Measurements from ENCODE around the gene ZYG11B.

DNA sequence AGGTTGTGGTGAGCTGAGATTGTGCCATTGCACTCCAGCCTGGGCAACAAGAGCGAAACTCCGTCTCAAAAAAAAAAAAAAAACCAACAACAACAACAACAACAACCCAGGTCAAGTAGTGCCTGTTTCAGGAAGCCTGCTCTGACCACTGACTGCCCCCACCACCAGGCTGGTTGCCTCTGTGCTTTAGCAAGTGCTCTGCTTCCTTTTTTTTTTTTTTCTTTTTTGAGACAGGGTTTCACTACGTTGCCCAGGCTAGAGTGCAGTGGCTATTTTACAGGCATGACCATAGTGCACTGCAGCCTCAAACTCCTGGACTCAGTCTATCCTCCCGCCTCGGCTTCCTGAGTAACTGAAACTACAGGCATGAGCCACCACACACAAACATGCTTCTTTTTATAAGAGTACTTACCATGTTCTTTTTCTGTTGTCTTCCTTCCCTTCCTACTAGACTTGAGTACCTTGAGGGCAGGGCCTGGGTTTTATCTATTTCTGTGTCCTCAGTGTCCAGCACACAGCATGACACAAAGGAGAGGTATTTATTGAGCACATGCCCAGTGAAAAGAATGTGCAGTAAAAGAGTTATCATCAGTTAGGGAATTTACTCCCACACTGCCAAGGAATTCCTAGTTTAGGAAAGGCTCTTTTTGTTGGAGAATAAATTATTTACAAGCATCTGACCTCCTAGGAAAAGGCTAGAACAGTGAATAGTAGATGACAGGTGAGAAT is 18.2 kb upstream of the ZYG11B start:
- TF ChIP-seq, protein P1, sequence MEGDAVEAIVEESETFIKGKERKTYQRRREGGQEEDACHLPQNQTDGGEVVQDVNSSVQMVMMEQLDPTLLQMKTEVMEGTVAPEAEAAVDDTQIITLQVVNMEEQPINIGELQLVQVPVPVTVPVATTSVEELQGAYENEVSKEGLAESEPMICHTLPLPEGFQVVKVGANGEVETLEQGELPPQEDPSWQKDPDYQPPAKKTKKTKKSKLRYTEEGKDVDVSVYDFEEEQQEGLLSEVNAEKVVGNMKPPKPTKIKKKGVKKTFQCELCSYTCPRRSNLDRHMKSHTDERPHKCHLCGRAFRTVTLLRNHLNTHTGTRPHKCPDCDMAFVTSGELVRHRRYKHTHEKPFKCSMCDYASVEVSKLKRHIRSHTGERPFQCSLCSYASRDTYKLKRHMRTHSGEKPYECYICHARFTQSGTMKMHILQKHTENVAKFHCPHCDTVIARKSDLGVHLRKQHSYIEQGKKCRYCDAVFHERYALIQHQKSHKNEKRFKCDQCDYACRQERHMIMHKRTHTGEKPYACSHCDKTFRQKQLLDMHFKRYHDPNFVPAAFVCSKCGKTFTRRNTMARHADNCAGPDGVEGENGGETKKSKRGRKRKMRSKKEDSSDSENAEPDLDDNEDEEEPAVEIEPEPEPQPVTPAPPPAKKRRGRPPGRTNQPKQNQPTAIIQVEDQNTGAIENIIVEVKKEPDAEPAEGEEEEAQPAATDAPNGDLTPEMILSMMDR (IDR thresholded peaks at IDR 0.05): no peak
- TF ChIP-seq EZH2 (IDR thresholded peaks at IDR 0.05) (no peak), EZH2phosphoT487 (IDR thresholded peaks at IDR 0.05) (no peak)
